ENCODE results near the gene MAML3. TPM values are rescaled to one million over a fixed set of nuclear protein-coding genes. Genes with fewer than 3 reads are reported as not detected.

MAML3 gene
- total RNA-seq, 1 donor from 2014 or later: 24.8 TPM

DNA sequence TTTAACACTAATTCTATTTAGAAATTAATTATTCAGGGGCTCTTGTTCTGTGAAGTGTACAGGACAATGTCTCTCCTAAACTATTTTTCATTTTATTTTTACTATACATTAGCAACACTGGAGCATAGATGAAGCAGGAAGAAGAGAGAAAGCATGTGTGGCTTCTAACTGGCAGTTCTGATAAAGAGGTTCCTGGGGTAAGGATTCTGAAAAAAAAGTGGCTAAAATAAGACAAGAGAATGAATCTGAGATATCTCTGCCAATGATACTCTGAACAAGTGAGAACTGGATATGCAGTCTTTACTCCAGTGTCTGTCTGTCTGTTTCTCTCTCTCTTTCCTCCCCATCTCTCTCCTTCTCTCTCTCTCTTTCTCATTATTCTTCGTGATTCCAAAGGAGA, 125.9 kb downstream of the MAML3 start:
- no peaks in the 10 kb centered on the region for H3K27me3 Mint-ChIP-seq (ENCODE audit: low read depth)
- H3K4me3 Mint-ChIP-seq: no peak overlapping the region
- H3K36me3 Mint-ChIP-seq: no peaks in the 10 kb centered on the region
- H3K27ac Mint-ChIP-seq: no peak overlapping the region
- no peaks in the 10 kb centered on the region for H3K9me3 Mint-ChIP-seq
- TF ChIP-seq, protein P1, sequence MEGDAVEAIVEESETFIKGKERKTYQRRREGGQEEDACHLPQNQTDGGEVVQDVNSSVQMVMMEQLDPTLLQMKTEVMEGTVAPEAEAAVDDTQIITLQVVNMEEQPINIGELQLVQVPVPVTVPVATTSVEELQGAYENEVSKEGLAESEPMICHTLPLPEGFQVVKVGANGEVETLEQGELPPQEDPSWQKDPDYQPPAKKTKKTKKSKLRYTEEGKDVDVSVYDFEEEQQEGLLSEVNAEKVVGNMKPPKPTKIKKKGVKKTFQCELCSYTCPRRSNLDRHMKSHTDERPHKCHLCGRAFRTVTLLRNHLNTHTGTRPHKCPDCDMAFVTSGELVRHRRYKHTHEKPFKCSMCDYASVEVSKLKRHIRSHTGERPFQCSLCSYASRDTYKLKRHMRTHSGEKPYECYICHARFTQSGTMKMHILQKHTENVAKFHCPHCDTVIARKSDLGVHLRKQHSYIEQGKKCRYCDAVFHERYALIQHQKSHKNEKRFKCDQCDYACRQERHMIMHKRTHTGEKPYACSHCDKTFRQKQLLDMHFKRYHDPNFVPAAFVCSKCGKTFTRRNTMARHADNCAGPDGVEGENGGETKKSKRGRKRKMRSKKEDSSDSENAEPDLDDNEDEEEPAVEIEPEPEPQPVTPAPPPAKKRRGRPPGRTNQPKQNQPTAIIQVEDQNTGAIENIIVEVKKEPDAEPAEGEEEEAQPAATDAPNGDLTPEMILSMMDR (IDR thresholded peaks at IDR 0.05; ENCODE audit: unreplicated experiment): no peak
- DNase-seq (ENCODE audit: low spot score in 2 of 2, unreplicated experiment in 2 of 2): no peak
- H3K4me1 Mint-ChIP-seq: peaks cover 15% of the 10 kb centered on the region

DNA sequence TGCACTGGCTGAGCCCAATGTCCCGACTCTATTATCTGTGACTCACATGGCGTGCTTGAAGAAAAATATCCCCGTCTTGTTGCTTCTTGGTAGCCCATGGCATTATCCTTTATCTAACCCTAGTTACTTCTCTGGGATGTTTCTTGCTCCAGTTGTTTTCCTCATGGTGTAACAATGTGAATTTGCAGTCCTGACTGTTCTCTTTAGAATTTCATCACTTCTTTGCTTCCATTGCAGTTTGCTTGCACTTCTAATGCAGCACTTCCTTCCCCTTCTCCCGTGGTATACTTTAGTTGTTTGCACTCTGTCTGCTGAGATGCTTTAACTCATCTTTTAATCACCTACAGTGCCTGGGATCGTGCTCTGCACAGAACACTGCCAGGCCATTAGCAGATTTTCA, 126.9 kb downstream of the MAML3 start:
- Mint-ChIP-seq H3K27me3 (ENCODE audit: low read depth) (no peaks in the 10 kb centered on the region), H3K4me1 (peaks cover 24% of the 10 kb centered on the region), H3K27ac (no peak overlapping the region), H3K36me3 (no peaks in the 10 kb centered on the region), H3K9me3 (no peaks in the 10 kb centered on the region), H3K4me3 (no peak overlapping the region)
- no peak for DNase-seq (ENCODE audit: low spot score in 2 of 2, unreplicated experiment in 2 of 2)
- TF ChIP-seq, protein P1 (IDR thresholded peaks at IDR 0.05; ENCODE audit: unreplicated experiment): no peak

DNA sequence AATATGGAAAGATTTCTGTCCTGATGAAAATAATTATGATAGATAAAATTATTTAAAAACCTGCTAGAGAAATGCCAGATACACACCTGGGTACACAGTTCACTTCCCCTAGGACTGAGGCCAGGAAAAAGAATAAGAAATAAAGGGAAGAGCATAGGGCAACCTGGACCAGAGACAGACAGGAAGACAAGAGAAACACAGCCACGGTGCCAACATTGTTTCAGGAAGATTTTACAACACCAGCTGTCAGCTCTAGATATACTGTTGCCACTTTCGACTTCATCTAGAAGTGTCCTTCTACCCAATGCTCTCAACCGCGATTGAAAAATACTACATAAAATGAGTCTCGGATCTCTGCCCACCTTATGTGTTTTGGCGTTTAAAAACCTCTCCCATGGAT, 128.5 kb downstream of the MAML3 start:
- H3K27me3 Mint-ChIP-seq (ENCODE audit: low read depth): no peaks in the 10 kb centered on the region
- no peak overlapping the region for H3K27ac Mint-ChIP-seq
- no peaks in the 10 kb centered on the region for H3K9me3 Mint-ChIP-seq
- TF ChIP-seq, protein P1 (IDR thresholded peaks at IDR 0.05; ENCODE audit: unreplicated experiment): no peak
- H3K4me1 Mint-ChIP-seq: peaks cover 32% of the 10 kb centered on the region
- DNase-seq (ENCODE audit: low spot score in 2 of 2, unreplicated experiment in 2 of 2): no peak
- no peak overlapping the region for H3K4me3 Mint-ChIP-seq
- H3K36me3 Mint-ChIP-seq: no peaks in the 10 kb centered on the region

DNA sequence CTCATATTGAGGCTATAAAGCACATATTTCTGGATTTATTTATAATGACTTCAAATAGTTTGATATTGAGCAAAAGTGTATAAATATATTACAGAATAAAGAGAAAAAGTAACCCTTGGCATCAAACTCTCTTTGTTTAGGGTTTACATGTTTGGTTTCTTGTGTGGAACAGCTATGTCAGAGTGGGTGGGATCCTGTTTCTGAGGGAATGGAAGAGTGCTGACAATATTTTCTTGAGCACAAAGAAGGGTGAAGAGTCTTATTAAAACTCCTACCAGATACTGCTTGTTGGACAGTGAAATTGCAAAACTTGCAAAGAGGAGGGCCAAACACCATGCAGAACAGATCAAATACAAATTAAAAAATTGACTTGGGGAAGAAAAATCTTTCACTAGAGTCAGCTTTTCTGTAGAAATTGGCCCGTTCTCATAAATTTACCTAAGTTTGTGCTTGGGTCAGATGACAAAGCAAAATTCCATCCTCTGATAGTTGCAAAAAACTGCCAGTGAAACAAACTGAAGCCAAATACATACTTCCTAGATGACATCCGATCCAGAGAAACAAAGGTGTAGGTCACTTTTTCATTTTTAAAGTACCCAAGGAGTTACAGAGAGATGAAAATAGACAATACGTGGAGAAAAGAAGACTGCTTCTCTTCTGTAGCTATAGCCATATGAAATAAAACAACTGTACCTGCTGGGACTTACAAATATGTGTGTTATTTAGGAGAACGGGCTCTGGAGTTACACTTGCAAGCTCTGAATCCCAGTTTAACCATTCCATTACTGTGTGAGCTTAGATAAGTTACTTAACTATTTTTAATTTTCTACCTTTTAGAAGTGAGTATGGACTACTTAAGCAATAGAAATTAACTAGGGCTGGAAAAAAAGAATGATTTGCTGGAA, 133.3 kb downstream of the MAML3 start:
- TF ChIP-seq, protein P1 (IDR thresholded peaks at IDR 0.05; ENCODE audit: unreplicated experiment): no peak
- Mint-ChIP-seq H3K4me1 (peaks cover 38% of the 10 kb centered on the region), H3K4me3 (no peak overlapping the region), H3K36me3 (peaks cover 5% of the 10 kb centered on the region), H3K27me3 (ENCODE audit: low read depth) (no peaks in the 10 kb centered on the region), H3K27ac (peak overlapping the region; percentile 81), H3K9me3 (peaks cover 8% of the 10 kb centered on the region)
- no peak for DNase-seq (ENCODE audit: low spot score in 2 of 2, unreplicated experiment in 2 of 2)

DNA sequence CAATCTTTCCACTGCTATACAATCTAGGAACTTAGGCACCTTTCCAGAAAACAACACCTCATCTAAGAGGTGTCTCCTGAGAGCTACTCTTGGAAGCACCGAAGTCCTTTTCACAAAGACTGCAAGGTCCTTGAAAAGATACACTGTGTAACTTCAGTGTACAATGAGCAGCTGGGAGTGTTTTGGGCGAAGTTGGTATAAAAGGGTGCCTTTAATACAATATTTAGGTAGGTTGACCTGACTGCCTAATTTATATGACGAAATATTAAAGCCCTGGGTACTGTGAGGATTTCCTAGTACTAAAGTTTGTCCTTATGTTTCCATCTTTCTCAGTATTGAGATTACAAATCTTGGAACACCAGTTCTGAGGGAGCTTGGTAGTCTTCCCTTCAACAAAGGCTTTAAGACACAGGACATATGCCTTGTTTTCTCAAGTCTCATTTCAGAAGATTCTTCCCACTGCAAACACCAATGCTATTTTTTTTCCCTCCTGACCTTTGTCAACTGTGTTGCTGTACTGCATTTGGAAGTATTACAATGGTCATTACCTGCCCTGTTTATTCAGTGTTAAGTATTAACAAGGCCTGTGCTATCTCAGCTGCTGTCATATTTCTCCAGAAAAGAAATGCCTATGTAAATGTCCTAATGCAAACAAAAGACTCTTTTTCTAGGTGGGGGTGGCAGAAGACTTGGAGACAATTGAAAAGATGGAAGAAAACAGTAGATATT, 134.2 kb downstream of the MAML3 start:
- Mint-ChIP-seq H3K27me3 (ENCODE audit: low read depth) (no peaks in the 10 kb centered on the region), H3K27ac (peak overlapping the region; percentile 53), H3K9me3 (peaks cover 11% of the 10 kb centered on the region), H3K4me3 (no peak overlapping the region), H3K36me3 (peaks cover 7% of the 10 kb centered on the region), H3K4me1 (peaks cover 38% of the 10 kb centered on the region)
- no peak for DNase-seq (ENCODE audit: low spot score in 2 of 2, unreplicated experiment in 2 of 2)
- TF ChIP-seq, protein P1 (IDR thresholded peaks at IDR 0.05; ENCODE audit: unreplicated experiment): no peak

All from mesothelial cell of epicardium (in vitro differentiated cells).